HEK293T (cell line): ENCODE measurements around the gene PRORP.

Source experiments
- ARNT ChIP-seq: fragments of 450-650 bp; IDR thresholded peaks from 2 replicates; pipeline ENCODE4 v1.6.1; 2017; ENCODE audit warnings: mild to moderate bottlenecking
- BHLHE40 ChIP-seq: fragments of 450-650 bp; IDR thresholded peaks from 2 replicates; pipeline ENCODE4 v1.6.1; 2016; ENCODE audit warnings: mild to moderate bottlenecking, moderate library complexity, borderline replicate concordance
- CTBP1 ChIP-seq: fragments of 450-650 bp; IDR thresholded peaks from 2 replicates; pipeline ENCODE4 v1.6.1; 2016; ENCODE audit warnings: borderline replicate concordance
- FOXK2 ChIP-seq: fragments of 450-650 bp; IDR thresholded peaks from 2 replicates; pipeline ENCODE4 v1.6.1; 2016; ENCODE audit warnings: mild to moderate bottlenecking
- FOXM1 ChIP-seq: fragments of 450-650 bp; IDR thresholded peaks from 2 replicates; pipeline ENCODE4 v1.6.1; 2017; ENCODE audit warnings: mild to moderate bottlenecking, borderline replicate concordance
- HDGF ChIP-seq: fragments of 450-650 bp; IDR thresholded peaks from 2 replicates; pipeline ENCODE4 v1.6.1; 2017; ENCODE audit warnings: antibody characterized with exemption, borderline replicate concordance
- L3MBTL2 ChIP-seq: fragments of 450-650 bp; conservative IDR thresholded peaks from 2 replicates; pipeline ENCODE4 v1.6.1; 2016; ENCODE audit warnings: mild to moderate bottlenecking
- NFRKB ChIP-seq: fragments of 450-650 bp; IDR thresholded peaks from 2 replicates; pipeline ENCODE4 v1.6.1; 2016; ENCODE audit warnings: mild to moderate bottlenecking, moderate library complexity
- SP1 ChIP-seq: fragments of 450-650 bp; IDR thresholded peaks from 2 replicates; pipeline ENCODE4 v1.6.1; 2017
- SUZ12 ChIP-seq: fragments of 450-650 bp; IDR thresholded peaks from 2 replicates; pipeline ENCODE4 v1.6.1; 2016; ENCODE audit warnings: mild to moderate bottlenecking
- TARDBP ChIP-seq: fragments of 450-650 bp; IDR thresholded peaks from 2 replicates; pipeline ENCODE4 v1.6.1; 2016
- ZNF384 ChIP-seq: fragments of 450-650 bp; IDR thresholded peaks from 2 replicates; pipeline ENCODE4 v1.6.1; 2016

GRCh38 chr14:35167496-35167895, 45.1 kb downstream of the PRORP start:
- TF ChIP-seq SP1 (no peak), CTBP1 (no peak), BHLHE40 (no peak), TARDBP (no peak), SUZ12 (no peak), ZNF384 (no peak), HDGF (no peak), FOXK2 (no peak), ARNT (no peak), L3MBTL2 (no peak), NFRKB (no peak), FOXM1 (no peak)
